IPS-NIHi7 (cell line): Measurements from ENCODE around the gene KNDC1.

Source experiments
- DNase-seq: peaks from one replicate; pipeline ENCODE4 v3.0.0; 2012; ENCODE audit warnings: mixed read lengths; ENCODE audit errors: extremely low spot score

The KNDC1 gene

GRCh38 chr10:133205146-133205545 lies 45.1 kb downstream of the KNDC1 start:
- no peak for DNase-seq

- no peak for DNase-seq
Observed at GRCh38 chr10:133206356-133207040, 46.5 kb downstream of the KNDC1 start.

GRCh38 chr10:133207041-133207600 lies 47.1 kb downstream of the KNDC1 start:
- DNase-seq, result no peak

- DNase-seq, result no peak
Observed at GRCh38 chr10:133207627-133208026, 47.6 kb downstream of the KNDC1 start.

GRCh38 chr10:133208466-133208865 lies 48.4 kb downstream of the KNDC1 start:
- no peak for DNase-seq

- DNase-seq, result no peak
Observed at GRCh38 chr10:133209117-133209516, 49.1 kb downstream of the KNDC1 start.

- no peak for DNase-seq
Observed at GRCh38 chr10:133209641-133210040, 49.6 kb downstream of the KNDC1 start.

- DNase-seq, result no peak
Observed at GRCh38 chr10:133210398-133211140, 50.5 kb downstream of the KNDC1 start.

GRCh38 chr10:133211141-133211830 lies 51.3 kb downstream of the KNDC1 start:
- DNase-seq, result no peak

- no peak for DNase-seq
Observed at GRCh38 chr10:133211959-133212852, 52.2 kb downstream of the KNDC1 start.

GRCh38 chr10:133212853-133213494 lies 53.0 kb downstream of the KNDC1 start:
- no peak for DNase-seq

GRCh38 chr10:133213641-133214467 lies 53.8 kb downstream of the KNDC1 start:
- no peak for DNase-seq

GRCh38 chr10:133214468-133215410 lies 54.7 kb downstream of the KNDC1 start:
- no peak for DNase-seq

- no peak for DNase-seq
Observed at GRCh38 chr10:133215586-133215985, 55.6 kb downstream of the KNDC1 start.

GRCh38 chr10:133216776-133217175 lies 56.8 kb downstream of the KNDC1 start:
- DNase-seq, result no peak

GRCh38 chr10:133217800-133218589 lies 58.0 kb downstream of the KNDC1 start:
- DNase-seq, result no peak

GRCh38 chr10:133218891-133219290 lies 58.9 kb downstream of the KNDC1 start:
- no peak for DNase-seq

- DNase-seq, result peak; percentile 83
Observed at GRCh38 chr10:133219782-133220181, 59.8 kb downstream of the KNDC1 start.
